ENCODE data around the gene CFAP410. TPM values are rescaled to one million over a fixed set of nuclear protein-coding genes. Genes with fewer than 3 reads are reported as not detected.

CFAP410 gene
- total and polyA plus RNA-seq, 2 of the 13 experiments (the other 11 are each of a cell fraction or from before 2014, with no cell fraction given), result 8.0 to 20.1 TPM

GRCh38 chr21:44378646-44379514, 39.7 kb upstream of the CFAP410 start (continued):
- TF ChIP-seq, protein P1, sequence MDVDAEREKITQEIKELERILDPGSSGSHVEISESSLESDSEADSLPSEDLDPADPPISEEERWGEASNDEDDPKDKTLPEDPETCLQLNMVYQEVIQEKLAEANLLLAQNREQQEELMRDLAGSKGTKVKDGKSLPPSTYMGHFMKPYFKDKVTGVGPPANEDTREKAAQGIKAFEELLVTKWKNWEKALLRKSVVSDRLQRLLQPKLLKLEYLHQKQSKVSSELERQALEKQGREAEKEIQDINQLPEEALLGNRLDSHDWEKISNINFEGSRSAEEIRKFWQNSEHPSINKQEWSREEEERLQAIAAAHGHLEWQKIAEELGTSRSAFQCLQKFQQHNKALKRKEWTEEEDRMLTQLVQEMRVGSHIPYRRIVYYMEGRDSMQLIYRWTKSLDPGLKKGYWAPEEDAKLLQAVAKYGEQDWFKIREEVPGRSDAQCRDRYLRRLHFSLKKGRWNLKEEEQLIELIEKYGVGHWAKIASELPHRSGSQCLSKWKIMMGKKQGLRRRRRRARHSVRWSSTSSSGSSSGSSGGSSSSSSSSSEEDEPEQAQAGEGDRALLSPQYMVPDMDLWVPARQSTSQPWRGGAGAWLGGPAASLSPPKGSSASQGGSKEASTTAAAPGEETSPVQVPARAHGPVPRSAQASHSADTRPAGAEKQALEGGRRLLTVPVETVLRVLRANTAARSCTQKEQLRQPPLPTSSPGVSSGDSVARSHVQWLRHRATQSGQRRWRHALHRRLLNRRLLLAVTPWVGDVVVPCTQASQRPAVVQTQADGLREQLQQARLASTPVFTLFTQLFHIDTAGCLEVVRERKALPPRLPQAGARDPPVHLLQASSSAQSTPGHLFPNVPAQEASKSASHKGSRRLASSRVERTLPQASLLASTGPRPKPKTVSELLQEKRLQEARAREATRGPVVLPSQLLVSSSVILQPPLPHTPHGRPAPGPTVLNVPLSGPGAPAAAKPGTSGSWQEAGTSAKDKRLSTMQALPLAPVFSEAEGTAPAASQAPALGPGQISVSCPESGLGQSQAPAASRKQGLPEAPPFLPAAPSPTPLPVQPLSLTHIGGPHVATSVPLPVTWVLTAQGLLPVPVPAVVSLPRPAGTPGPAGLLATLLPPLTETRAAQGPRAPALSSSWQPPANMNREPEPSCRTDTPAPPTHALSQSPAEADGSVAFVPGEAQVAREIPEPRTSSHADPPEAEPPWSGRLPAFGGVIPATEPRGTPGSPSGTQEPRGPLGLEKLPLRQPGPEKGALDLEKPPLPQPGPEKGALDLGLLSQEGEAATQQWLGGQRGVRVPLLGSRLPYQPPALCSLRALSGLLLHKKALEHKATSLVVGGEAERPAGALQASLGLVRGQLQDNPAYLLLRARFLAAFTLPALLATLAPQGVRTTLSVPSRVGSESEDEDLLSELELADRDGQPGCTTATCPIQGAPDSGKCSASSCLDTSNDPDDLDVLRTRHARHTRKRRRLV (CRISPR knock-in tag; IDR thresholded peaks at IDR 0.05), result no peak
- no peak for TF ChIP-seq RFXANK (CRISPR knock-in tag; IDR thresholded peaks at IDR 0.05)
- TF ChIP-seq HMG20B (CRISPR knock-in tag; conservative IDR thresholded peaks at IDR 0.05), result no peak
- no peak for TF ChIP-seq ZNF138 (CRISPR knock-in tag; IDR thresholded peaks at IDR 0.05; ENCODE audit: low read depth)
- TF ChIP-seq, protein P2, sequence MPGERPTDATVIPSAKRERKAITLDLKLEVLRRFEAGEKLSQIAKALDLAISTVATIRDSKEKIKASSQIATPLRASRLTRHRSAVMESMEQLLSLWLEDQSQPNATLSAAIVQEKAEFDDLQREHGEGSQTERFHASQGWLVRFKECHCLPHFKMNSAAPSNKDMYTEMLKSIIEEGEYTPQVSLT (CRISPR knock-in tag; IDR thresholded peaks at IDR 0.05; ENCODE audit: borderline replicate concordance, low read depth), result no peak
- no peak for TF ChIP-seq E2F2 (CRISPR knock-in tag; IDR thresholded peaks at IDR 0.05; ENCODE audit: borderline replicate concordance)
- no peak for TF ChIP-seq ZNF501 (CRISPR knock-in tag; IDR thresholded peaks at IDR 0.05)
- no peak for TF ChIP-seq ZNF44 (CRISPR knock-in tag; IDR thresholded peaks at IDR 0.05)
- no peak for TF ChIP-seq HINFP (CRISPR knock-in tag; IDR thresholded peaks at IDR 0.05; ENCODE audit: low read depth)
